ENCODE measurements around the gene SPOPL. TPM values are rescaled to one million over a fixed set of nuclear protein-coding genes. Genes with fewer than 3 reads are reported as not detected.

SPOPL gene
- total RNA-seq, 1 experiment from 2014 or later, result 21.0 TPM

- no peak overlapping the region for H3K27ac ChIP-seq
- no peak overlapping the region for H3K4me2 ChIP-seq
- CTCF ChIA-PET, result no interaction called here
- peaks cover 16% of the 10 kb centered on the region; the same call in 1 of the 2 replicates for H3K4me1 ChIP-seq (replicated peaks; ENCODE audit: insufficient read depth)
- TF ChIP-seq EZH2 (IDR thresholded peaks at IDR 0.05; ENCODE audit: low read depth) (no peak), CTCF (conservative IDR thresholded peaks at IDR 0.05) (no peak)
- POLR2A ChIA-PET (ENCODE audit: unreplicated experiment), result no interaction called here
- no peak for DNase-seq
- no peak overlapping the region for H3K4me3 ChIP-seq
- no peaks in the 10 kb centered on the region for H4K20me1 ChIP-seq (ENCODE audit: insufficient read depth)
- H3K27me3 ChIP-seq (ENCODE audit: insufficient read depth, low read depth), result no peaks in the 10 kb centered on the region
- H3K9me3 ChIP-seq (ENCODE audit: insufficient read depth, low read depth), result no peaks in the 10 kb centered on the region
- H3K79me2 ChIP-seq (ENCODE audit: low read depth), result peaks cover 4% of the 10 kb centered on the region; the same call in 1 of the 2 replicates
- no peak overlapping the region for H2AFZ ChIP-seq
- H3F3A ChIP-seq (ENCODE audit: insufficient read depth, low read depth), result peaks cover 6% of the 10 kb centered on the region; the same call in 1 of the 2 replicates
- no peaks in the 10 kb centered on the region for H3K9me2 ChIP-seq (ENCODE audit: insufficient read depth)
- H3K36me3 ChIP-seq (ENCODE audit: low read depth), result no peaks in the 10 kb centered on the region
- no TSS peak for BruUV-seq (replicated peaks)
- intact Hi-C loops (cut with micrococcal nuclease; ENCODE audit: unreplicated experiment), result no loop called here
These were observed 5.4 kb upstream of the SPOPL start for GRCh38 chr2:138496096-138496651.

- Histone ChIP-seq H4K20me1 (ENCODE audit: insufficient read depth) (no peaks in the 10 kb centered on the region), H3F3A (ENCODE audit: insufficient read depth, low read depth) (peaks cover 8% of the 10 kb centered on the region; the same call in 1 of the 2 replicates), H3K4me2 (no peak overlapping the region), H3K9me3 (ENCODE audit: insufficient read depth, low read depth) (no peaks in the 10 kb centered on the region), H3K27me3 (ENCODE audit: insufficient read depth, low read depth) (no peaks in the 10 kb centered on the region), H3K27ac (no peak overlapping the region), H3K36me3 (ENCODE audit: low read depth) (no peaks in the 10 kb centered on the region), H3K4me3 (no peak overlapping the region), H2AFZ (no peak overlapping the region), H3K9me2 (ENCODE audit: insufficient read depth) (no peaks in the 10 kb centered on the region), H3K4me1 (replicated peaks; ENCODE audit: insufficient read depth) (0 out of 2 replicates have a peak, but pooled peaks cover 5% of the 10 kb centered on the region), H3K79me2 (ENCODE audit: low read depth) (peaks cover 7% of the 10 kb centered on the region)
- no peak for DNase-seq
- intact Hi-C loops (cut with micrococcal nuclease; ENCODE audit: unreplicated experiment), result no loop called here
- ChIA-PET POLR2A (ENCODE audit: unreplicated experiment) (no interaction called here), CTCF (no interaction called here)
- TF ChIP-seq EZH2 (IDR thresholded peaks at IDR 0.05; ENCODE audit: low read depth), result no peak
- TF ChIP-seq CTCF (conservative IDR thresholded peaks at IDR 0.05), result no peak
- no TSS peak for BruUV-seq (replicated peaks)
These were observed 4.3 kb upstream of the SPOPL start for GRCh38 chr2:138497294-138497693.

GRCh38 chr2:138499684-138500083 is 1.9 kb upstream of the SPOPL start:
- Histone ChIP-seq H2AFZ (no peak overlapping the region), H3K9me2 (ENCODE audit: insufficient read depth) (no peaks in the 10 kb centered on the region), H3F3A (ENCODE audit: insufficient read depth, low read depth) (peaks cover 22% of the 10 kb centered on the region; the same call in 1 of the 2 replicates), H3K4me2 (no peak overlapping the region), H3K4me3 (no peak overlapping the region), H3K27me3 (ENCODE audit: insufficient read depth, low read depth) (no peaks in the 10 kb centered on the region), H3K27ac (no peak overlapping the region), H3K9me3 (ENCODE audit: insufficient read depth, low read depth) (no peaks in the 10 kb centered on the region), H3K4me1 (replicated peaks; ENCODE audit: insufficient read depth) (peaks cover 23% of the 10 kb centered on the region), H3K79me2 (ENCODE audit: low read depth) (peaks cover 31% of the 10 kb centered on the region), H3K36me3 (ENCODE audit: low read depth) (no peaks in the 10 kb centered on the region), H4K20me1 (ENCODE audit: insufficient read depth) (no peaks in the 10 kb centered on the region)
- ChIA-PET POLR2A (ENCODE audit: unreplicated experiment) (no interaction called here), CTCF (no interaction called here)
- BruUV-seq (replicated peaks), result no TSS peak
- intact Hi-C loops (cut with micrococcal nuclease; ENCODE audit: unreplicated experiment), result loop anchor here (5.0 to 10.0 kb wide), 4 partner anchors 77 to 537 kb away; partner anchors contain the start of genes HNMT and NXPH2
- TF ChIP-seq CTCF (conservative IDR thresholded peaks at IDR 0.05) (no peak), EZH2 (IDR thresholded peaks at IDR 0.05; ENCODE audit: low read depth) (no peak)
- DNase-seq, result no peak

Data from PC-9 (cell line).